HL-60/S4 treated with retinoic acid at 250 ng/mL for 4 days and 3 days (cell line): ENCODE measurements around the gene CELF5.
"Not testable (repeated sequence)": the region's sequence is repeated elsewhere in the genome, so short reads cannot be mapped to it uniquely, and the experiment has no call there.

ENCODE experiments used
- in situ Hi-C: fragments of 300-500 bp; cut with MboI; formaldehyde crosslinking; loops from 2 replicates; pipeline ENCODE4 v1.7.0; 2022; ENCODE audit warnings: low sequenced_read_pairs

The CELF5 gene

GRCh38 chr19:3206216-3206953 is 18.1 kb upstream of the CELF5 start:
- in situ Hi-C loops: no loop called here

GRCh38 chr19:3207461-3208242 is 16.8 kb upstream of the CELF5 start:
- in situ Hi-C loops: no loop called here

GRCh38 chr19:3208317-3209207 is 15.9 kb upstream of the CELF5 start:
- in situ Hi-C loops: no loop called here

GRCh38 chr19:3210347-3211017 is 14.0 kb upstream of the CELF5 start:
- in situ Hi-C loops: no loop called here

GRCh38 chr19:3211191-3211590 is 13.3 kb upstream of the CELF5 start:
- in situ Hi-C loops: no loop called here

GRCh38 chr19:3213159-3213558 is 11.3 kb upstream of the CELF5 start:
- in situ Hi-C loops: no loop called here

- in situ Hi-C loops: no loop called here
Observed at GRCh38 chr19:3216874-3217273, 7.6 kb upstream of the CELF5 start.

GRCh38 chr19:3220576-3220975 is 3.9 kb upstream of the CELF5 start:
- in situ Hi-C loops: no loop called here

- in situ Hi-C loops: not testable (repeated sequence)
Observed at GRCh38 chr19:3221576-3221975, 2.9 kb upstream of the CELF5 start.

GRCh38 chr19:3222709-3223108 is 1.8 kb upstream of the CELF5 start:
- in situ Hi-C loops: no loop called here

- in situ Hi-C loops: no loop called here
Observed at GRCh38 chr19:3225169-3225485, 666 bp downstream of the CELF5 start.

GRCh38 chr19:3225677-3226093 is 1.2 kb downstream of the CELF5 start:
- in situ Hi-C loops: no loop called here

GRCh38 chr19:3227054-3227626 is 2.7 kb downstream of the CELF5 start:
- in situ Hi-C loops: no loop called here

GRCh38 chr19:3229346-3229743 is 4.9 kb downstream of the CELF5 start:
- in situ Hi-C loops: no loop called here

GRCh38 chr19:3229888-3230496 is 5.5 kb downstream of the CELF5 start:
- in situ Hi-C loops: no loop called here

- in situ Hi-C loops: no loop called here
Observed at GRCh38 chr19:3231288-3231687, 6.8 kb downstream of the CELF5 start.

- in situ Hi-C loops: no loop called here
Observed at GRCh38 chr19:3233116-3233515, 8.7 kb downstream of the CELF5 start.

- in situ Hi-C loops: no loop called here
Observed at GRCh38 chr19:3233831-3234230, 9.4 kb downstream of the CELF5 start.

- in situ Hi-C loops: no loop called here
Observed at GRCh38 chr19:3234800-3235199, 10.3 kb downstream of the CELF5 start.

GRCh38 chr19:3235604-3236003 is 11.1 kb downstream of the CELF5 start:
- in situ Hi-C loops: not testable (repeated sequence)
